Effector memory CD4-positive, alpha-beta T cell (primary cell): ENCODE data around the gene TMEM243.

Experiments used
- DNase-seq, 3 donors: peaks; one replicate each; pipeline ENCODE4 v3.0.0-alpha.2; 2020
- H3K27ac ChIP-seq: 2 replicates; pipeline ENCODE4 v1.7.0; 2013; ENCODE audit warnings: mild to moderate bottlenecking, low read length, moderate library complexity; ENCODE audit not compliant: insufficient read depth, poor library complexity, severe bottlenecking
- H3K27me3 ChIP-seq: replicated peaks from 2 replicates; pipeline ENCODE4 v1.7.0; 2013; ENCODE audit warnings: mild to moderate bottlenecking, low read length; ENCODE audit not compliant: insufficient read depth, control insufficient read depth, poor library complexity, severe bottlenecking
- H3K36me3 ChIP-seq: 2 replicates; pipeline ENCODE4 v1.7.0; 2013; ENCODE audit warnings: mild to moderate bottlenecking, low read length, moderate library complexity; ENCODE audit not compliant: control insufficient read depth, insufficient read depth
- H3K4me1 ChIP-seq: 2 replicates; pipeline ENCODE4 v1.7.0; 2013; ENCODE audit warnings: low read length, mild to moderate bottlenecking; ENCODE audit not compliant: control insufficient read depth, insufficient read depth, poor library complexity, severe bottlenecking
- H3K4me3 ChIP-seq: 2 replicates; pipeline ENCODE4 v1.7.0; 2013; ENCODE audit warnings: low read length, low read depth, mild to moderate bottlenecking; ENCODE audit not compliant: insufficient read depth, poor library complexity, severe bottlenecking
- H3K9me3 ChIP-seq: 2 replicates; pipeline ENCODE4 v1.7.0; 2013; ENCODE audit warnings: mild to moderate bottlenecking, low read length, moderate library complexity; ENCODE audit not compliant: control insufficient read depth

The TMEM243 gene

DNA sequence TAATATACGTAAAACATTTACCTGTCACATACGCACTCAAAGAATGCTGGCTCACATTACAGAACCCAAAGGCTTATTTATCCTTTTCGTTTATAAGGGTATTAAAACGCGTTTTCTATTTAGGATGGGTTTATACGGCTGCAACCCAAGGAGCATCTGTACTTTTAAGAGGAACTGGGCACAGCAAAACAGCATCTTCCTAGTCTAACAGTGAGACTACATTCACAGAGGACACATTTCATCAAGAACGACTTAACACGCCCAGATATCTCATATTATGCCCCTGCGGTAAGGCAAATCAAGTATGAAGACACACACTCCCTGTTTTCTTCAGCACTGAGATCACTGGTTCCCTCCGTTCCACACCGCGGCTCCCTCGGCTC is 67.8 kb downstream of the TMEM243 start:
- peak overlapping the region; percentile 96 for H3K4me3 ChIP-seq
- H3K27ac ChIP-seq = peak overlapping the region; percentile 79
- DNase-seq = no peak
- H3K9me3 ChIP-seq = no peaks in the 10 kb centered on the region
- H3K36me3 ChIP-seq = no peaks in the 10 kb centered on the region
- H3K4me1 ChIP-seq = peaks cover 24% of the 10 kb centered on the region
- no peaks in the 10 kb centered on the region for H3K27me3 ChIP-seq

DNA sequence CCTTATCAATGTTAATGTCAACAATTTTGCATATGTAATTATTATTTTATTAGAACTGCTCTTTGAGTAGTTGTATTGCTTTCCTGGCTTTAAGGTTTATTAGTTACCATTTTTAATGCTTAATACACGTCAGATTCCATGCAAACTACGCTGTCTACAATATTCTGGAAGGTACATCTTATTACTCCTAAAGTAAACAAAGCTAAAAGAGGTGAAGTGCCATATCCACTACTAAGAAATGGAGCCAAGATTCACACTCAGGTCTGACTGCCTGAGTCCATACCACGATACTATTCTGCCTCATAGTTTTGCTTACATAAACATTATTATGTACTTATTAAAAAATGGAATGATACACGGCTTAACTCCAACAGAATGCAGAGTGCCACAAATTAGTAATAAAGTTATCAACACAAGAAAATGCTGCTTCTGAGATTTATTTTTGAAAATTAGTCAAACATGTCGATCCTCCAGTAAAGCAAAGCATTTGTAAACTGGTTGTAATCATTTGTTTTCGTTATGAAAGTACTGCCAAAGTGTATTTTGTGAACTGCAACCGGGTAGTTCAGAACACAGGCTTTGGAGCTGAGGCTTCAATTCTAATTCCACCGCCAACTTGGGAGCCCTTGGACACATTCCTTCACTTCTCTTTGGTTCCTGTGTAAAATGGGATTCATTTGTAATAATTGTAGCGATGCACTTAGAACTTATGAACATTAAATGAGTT is 68.4 kb downstream of the TMEM243 start:
- Histone ChIP-seq H3K4me3 (peak overlapping the region; percentile 96), H3K4me1 (peaks cover 21% of the 10 kb centered on the region), H3K27me3 (no peaks in the 10 kb centered on the region), H3K36me3 (no peaks in the 10 kb centered on the region), H3K9me3 (no peaks in the 10 kb centered on the region), H3K27ac (peak overlapping the region; percentile 79)
- DNase-seq = no peak

DNA sequence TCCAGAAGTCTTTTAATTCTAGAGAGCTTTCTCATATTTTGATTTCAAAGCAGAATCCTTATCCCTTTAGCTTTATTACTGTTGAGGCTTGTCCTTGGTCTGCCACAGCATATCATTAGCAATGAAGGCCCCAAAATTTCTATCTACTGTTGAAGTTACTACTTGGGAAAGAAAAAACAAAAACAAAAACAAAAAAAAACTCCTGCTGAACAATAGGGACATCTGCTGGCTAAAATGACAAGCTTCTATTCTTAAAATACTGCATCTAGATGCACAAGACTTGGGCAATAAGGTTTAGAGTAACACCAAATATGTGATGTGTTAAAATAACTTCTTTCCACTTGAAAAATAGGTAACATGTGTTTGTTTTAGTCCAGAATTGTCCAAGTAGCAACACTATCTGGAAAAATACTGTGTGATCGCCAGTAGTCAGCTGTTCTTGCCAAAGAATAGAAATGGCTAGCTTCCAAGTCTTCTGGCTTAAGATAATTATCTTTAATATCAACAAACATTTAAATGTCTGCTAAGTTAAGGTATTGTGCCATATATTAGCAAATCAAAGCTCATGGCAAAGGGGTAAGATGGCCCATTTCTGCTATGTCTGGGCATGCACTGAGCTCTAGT is 71.1 kb downstream of the TMEM243 start:
- Histone ChIP-seq H3K4me3 (no peak overlapping the region), H3K9me3 (no peaks in the 10 kb centered on the region), H3K27me3 (no peaks in the 10 kb centered on the region), H3K36me3 (no peaks in the 10 kb centered on the region), H3K4me1 (no peaks in the 10 kb centered on the region), H3K27ac (no peak overlapping the region)
- DNase-seq = no peak

DNA sequence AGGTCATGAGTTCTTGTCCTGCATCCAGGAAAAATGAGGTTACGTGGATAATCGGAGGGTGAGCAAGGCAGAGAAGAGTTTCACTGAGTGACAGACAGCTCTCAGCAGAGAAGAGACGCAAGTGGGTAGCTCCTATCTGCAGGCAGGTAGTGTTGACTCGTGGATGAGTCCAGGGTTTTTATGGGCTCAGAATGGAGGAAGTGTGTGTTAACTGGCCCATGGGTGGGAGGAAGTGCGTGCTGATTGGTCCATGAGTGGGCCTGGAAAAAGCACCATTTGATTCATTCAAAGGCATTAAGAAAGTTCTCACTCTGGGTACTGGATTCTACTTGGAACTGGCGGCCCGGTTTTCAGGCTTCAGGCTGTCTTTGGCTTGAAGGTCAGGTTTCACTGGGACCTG is 72.0 kb downstream of the TMEM243 start:
- Histone ChIP-seq H3K4me1 (no peaks in the 10 kb centered on the region), H3K9me3 (no peaks in the 10 kb centered on the region), H3K27me3 (no peaks in the 10 kb centered on the region), H3K4me3 (no peak overlapping the region), H3K27ac (no peak overlapping the region), H3K36me3 (no peaks in the 10 kb centered on the region)
- no peak for DNase-seq

DNA sequence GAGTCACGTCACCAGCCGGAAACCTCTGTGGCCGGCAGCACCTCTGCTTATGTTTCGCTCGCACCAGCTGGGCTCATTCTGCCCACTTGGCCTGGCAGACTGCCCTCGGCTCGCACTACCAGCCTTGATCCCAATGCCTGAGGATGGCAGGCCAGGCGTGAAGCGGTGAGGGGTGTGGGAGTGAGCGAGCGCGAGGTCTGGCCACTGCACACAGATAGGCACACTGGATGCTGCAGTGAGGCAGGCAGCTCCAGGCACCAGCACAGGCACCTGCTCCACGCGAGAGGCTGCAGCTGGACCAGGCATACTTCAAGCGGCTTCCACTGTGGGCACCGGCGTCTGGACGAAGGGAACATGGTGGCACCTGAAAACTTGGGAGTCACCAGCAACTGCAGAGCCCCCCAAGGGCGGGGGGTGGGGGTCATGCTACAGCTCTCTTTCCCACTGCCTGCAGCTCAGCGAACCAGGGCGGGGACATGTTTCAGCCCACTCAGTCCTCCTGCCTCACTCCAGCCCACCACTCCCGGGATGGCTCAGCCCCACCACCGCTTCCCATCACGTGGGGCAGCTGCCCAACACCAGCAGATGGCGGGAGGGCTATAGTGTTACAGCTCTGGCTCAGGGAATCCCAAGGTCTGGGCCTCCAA is 72.7 kb downstream of the TMEM243 start:
- no peak overlapping the region for H3K4me3 ChIP-seq
- H3K27me3 ChIP-seq = no peaks in the 10 kb centered on the region
- no peaks in the 10 kb centered on the region for H3K4me1 ChIP-seq
- DNase-seq = no peak
- no peak overlapping the region for H3K27ac ChIP-seq
- no peaks in the 10 kb centered on the region for H3K36me3 ChIP-seq
- no peaks in the 10 kb centered on the region for H3K9me3 ChIP-seq
